HCT116 (cell line): ENCODE results near the gene MTHFSD. TPM values are rescaled to one million over a fixed set of nuclear protein-coding genes. Genes with fewer than 3 reads are reported as not detected.

Experiments used
- ATAC-seq: fragments of 200-7000 bp; cut with Tn5 transposase; 2 replicates; pipeline ENCODE4 v1.9.1; 2020; ENCODE audit warnings: mild to moderate bottlenecking, moderate library complexity
- BruUV-seq: library from RNA; stranded (reverse); fragments of 400-500 nt; replicated peaks from 2 replicates; lab custom pipeline; 2021; lab: Mats Ljungman, UMichigan
- CTCF ChIA-PET: fragments of 300-600 bp; sonication (Branson Sonifier 250); formaldehyde crosslinking; loops from one replicate; lab custom pipeline; 2021; ENCODE audit warnings: antibody characterized with exemption; lab: Charles Lee
- POLR2A ChIA-PET: fragments of 300-600, 350-600 bp; sonication (Branson Sonifier 250); formaldehyde crosslinking; loops from one replicate; lab custom pipeline; 2021; ENCODE audit warnings: antibody characterized with exemption; lab: Charles Lee
- RAD21 ChIA-PET, 2 experiments: fragments of 300-600 bp; sonication (Branson Sonifier 250); formaldehyde crosslinking; loops; one replicate each; lab custom pipeline; 2023; ENCODE audit warnings: low total read pairs in 2 of 2; ENCODE audit not compliant: uncharacterized antibody in 2 of 2, unreplicated experiment in 2 of 2, low non-redundant PET in 1 of 2; lab: Charles Lee
- DNase-seq: peaks from one replicate; pipeline ENCODE4 v3.0.0-alpha.2; 2010; ENCODE audit warnings: low read depth, low spot score
- H2AFZ ChIP-seq: fragments of 200-600 bp; shearing (Covaris generic), sonication (generic); 2 replicates; pipeline ENCODE4 v1.6.1; 2017; ENCODE audit warnings: low read depth, mixed run types, mixed read lengths, antibody characterized with exemption, low read length; ENCODE audit not compliant: poor library complexity, severe bottlenecking
- H3K27ac ChIP-seq: 2 replicates; pipeline ENCODE4 v1.5.1; 2012; ENCODE audit warnings: low read depth, low read length
- H3K27me3 ChIP-seq: fragments of 200-600 bp; sonication (generic); 2 replicates; pipeline ENCODE4 v1.6.1; 2016; ENCODE audit warnings: mixed run types, low read length, mixed read lengths; ENCODE audit not compliant: insufficient read depth
- H3K36me3 ChIP-seq, 2 experiments: fragments of 200-500 bp in 1 of 2; fragments of 200-600 bp in 1 of 2; sonication (Bioruptor generic) in 1 of 2; sonication (generic) in 1 of 2; 2 replicates each; pipeline versions ENCODE4 v1.5.1 to v1.6.1; 2014 to 2016; ENCODE audit warnings: low read length in 2 of 2, inconsistent platforms in 1 of 2, mixed read lengths in 1 of 2, mixed run types in 1 of 2; ENCODE audit not compliant: insufficient read depth in 2 of 2, control insufficient read depth in 1 of 2
- H3K4me1 ChIP-seq, 2 experiments: fragments of 200-600 bp in 1 of 2; sonication (generic) in 1 of 2; 2 replicates each; pipeline versions ENCODE4 v1.5.1 to v1.6.1; 2012 to 2017; ENCODE audit warnings: low read length in 2 of 2, inconsistent platforms in 1 of 2, mild to moderate bottlenecking in 1 of 2, mixed read lengths in 1 of 2, mixed run types in 1 of 2, moderate library complexity in 1 of 2; ENCODE audit not compliant: insufficient read depth in 2 of 2, control insufficient read depth in 1 of 2
- H3K4me2 ChIP-seq: fragments of 200-600 bp; sonication (generic); 2 replicates; pipeline ENCODE4 v1.6.1; 2017; ENCODE audit warnings: mixed run types, low read length, mixed read lengths
- H3K4me3 ChIP-seq, 2 experiments: fragments of 200-600 bp in 1 of 2; sonication (generic) in 1 of 2; replicated peaks in 1 of 2; 2 replicates each; pipeline ENCODE4 v1.5.1; 2011 to 2016; ENCODE audit warnings: low read length in 2 of 2, control low read depth in 1 of 2, low read depth in 1 of 2, mild to moderate bottlenecking in 1 of 2, mixed read lengths in 1 of 2, mixed run types in 1 of 2
- H3K79me2 ChIP-seq: fragments of 200-600 bp; sonication (generic); 2 replicates; pipeline ENCODE4 v1.6.1; 2017; ENCODE audit warnings: mild to moderate bottlenecking, mixed run types, low read length, moderate library complexity, mixed read lengths; ENCODE audit not compliant: insufficient read depth
- H3K9ac ChIP-seq: fragments of 200-600 bp; sonication (generic); 2 replicates; pipeline ENCODE4 v1.6.1; 2016; ENCODE audit warnings: low read length, mixed read lengths
- H3K9me2 ChIP-seq: fragments of 200-600 bp; sonication (generic), shearing (Covaris generic); 2 replicates; pipeline ENCODE4 v1.6.1; 2017; ENCODE audit warnings: mixed run types, mild to moderate bottlenecking, moderate library complexity; ENCODE audit not compliant: insufficient read depth
- H3K9me3 ChIP-seq, 2 experiments: fragments of 200-500 bp in 1 of 2; fragments of 200-600 bp in 1 of 2; sonication (Bioruptor generic) in 1 of 2; sonication (generic) in 1 of 2; 2 replicates each; pipeline ENCODE4 v1.6.1; 2014 to 2017; ENCODE audit warnings: low read length in 2 of 2, mixed read lengths in 2 of 2, inconsistent platforms in 1 of 2, low read depth in 1 of 2, mild to moderate bottlenecking in 1 of 2, mixed run types in 1 of 2, moderate library complexity in 1 of 2; ENCODE audit not compliant: control insufficient read depth in 1 of 2, insufficient read depth in 1 of 2
- H4K20me1 ChIP-seq: fragments of 200-600 bp; sonication (generic), shearing (Covaris generic); 2 replicates; pipeline ENCODE4 v1.6.1; 2017; ENCODE audit warnings: mixed run types, mild to moderate bottlenecking, moderate library complexity; ENCODE audit not compliant: insufficient read depth
- CEBPB ChIP-seq: IDR thresholded peaks from 2 replicates; pipeline ENCODE4 v1.6.1; 2012; ENCODE audit warnings: low read depth
- CTCF ChIP-seq, 3 experiments: fragments of 200-600 bp in 1 of 3; sonication (generic) in 1 of 3; IDR thresholded peaks in 2 of 3; conservative IDR thresholded peaks in 1 of 3; 2 replicates each; pipeline ENCODE4 v1.5.1; 2012 to 2017; ENCODE audit warnings: low read depth in 2 of 3, low read length in 2 of 3, antibody characterized with exemption in 1 of 3, borderline replicate concordance in 1 of 3, control low read depth in 1 of 3, mild to moderate bottlenecking in 1 of 3, mixed read lengths in 1 of 3, mixed run types in 1 of 3, moderate library complexity in 1 of 3; ENCODE audit not compliant: insufficient read depth in 1 of 3
- EZH2 ChIP-seq: fragments of 200-600 bp; sonication (generic); IDR thresholded peaks from 2 replicates; pipeline ENCODE4 v1.6.1; 2017; ENCODE audit warnings: antibody characterized with exemption, mixed run types
- MAX ChIP-seq: IDR thresholded peaks from 2 replicates; pipeline ENCODE4 v1.6.1; 2012
- POLR2AphosphoS5 ChIP-seq: IDR thresholded peaks from 2 replicates; pipeline ENCODE4 v1.6.1; 2011; ENCODE audit warnings: mild to moderate bottlenecking, low read depth, low read length, moderate library complexity
- SRF ChIP-seq: IDR thresholded peaks from 2 replicates; pipeline ENCODE4 v1.6.1; 2012; ENCODE audit warnings: low read depth
- ZFX ChIP-seq: fragments of 450-650 bp; IDR thresholded peaks from 2 replicates; pipeline ENCODE4 v1.6.1; 2017
- ZNF274 ChIP-seq: fragments of 200-500 bp; sonication (Bioruptor generic); IDR thresholded peaks from 2 replicates; pipeline ENCODE4 v1.6.1; 2014; ENCODE audit warnings: mild to moderate bottlenecking, low read depth, low read length, inconsistent platforms
- intact Hi-C: fragments of 100-400 bp; cut with micrococcal nuclease; formaldehyde crosslinking; loops from 2 replicates; pipeline ENCODE4 v1.10.0; 2022
- total RNA-seq: library from RNA; stranded (reverse); gene quantifications from one replicate; pipeline ENCODE4 v1.2.1, GENCODE V29; 2021; ENCODE audit not compliant: unreplicated experiment
- TF ChIP-seq, protein P1 (sequence below): IDR thresholded peaks from 2 replicates; pipeline ENCODE4 v1.6.1; 2012; ENCODE audit warnings: low read depth

The MTHFSD gene
- total RNA-seq, 1 experiment from 2014 or later: 33.1 TPM

GRCh38 chr16:86509759-86510464 is 45.1 kb downstream of the MTHFSD start:
- DNase-seq (no peak), ATAC-seq (peak; percentile 79)
- Histone ChIP-seq H4K20me1 (no peaks in the 10 kb centered on the region), H3K79me2 (no peaks in the 10 kb centered on the region), H3K27ac (peak overlapping the region; percentile 56; the same call in 1 of the 2 replicates), H3K4me1 (peaks cover 7 to 16% of the 10 kb centered on the region in 2 experiments), H3K4me2 (peak overlapping the region; percentile 97), H3K9ac (peak overlapping the region; percentile 74), H3K27me3 (peaks cover under 1% of the 10 kb centered on the region; the same call in 1 of the 2 replicates), H3K9me3 (no peaks in the 10 kb centered on the region), H3K4me3 (peak overlapping the region; percentile 53 to 81), H3K36me3 (no peaks in the 10 kb centered on the region), H3K9me2 (no peaks in the 10 kb centered on the region), H2AFZ (peak overlapping the region; percentile 72)
- ChIA-PET RAD21 (interaction anchor here (1.0 to 1.1 kb wide), 2 partner anchors 8 to 257 kb away, joined by 3 to 4 read pairs; no protein-coding TSS in a partner anchor), CTCF (interaction anchor here (0.7 to 1.8 kb wide), 2 partner anchors 8 to 257 kb away, joined by 3 to 4 read pairs; no protein-coding TSS in a partner anchor), POLR2A (no interaction called here)
- BruUV-seq: no TSS peak
- intact Hi-C loops: no loop called here
- TF ChIP-seq EZH2 (no peak), SRF (no peak), ZNF274 (no peak), CEBPB (no peak), CTCF (IDR thresholded peaks at IDR 0.05 in 2 of 3, conservative IDR thresholded peaks at IDR 0.05 in 1 of 3; ENCODE audit: borderline replicate concordance in 1 of 3, insufficient read depth in 1 of 3, low read depth in 2 of 3, low read length in 2 of 3) (peak in 2 of 3 experiments; percentile 21; a peak in 2 of 6 replicates), ZFX (peak; percentile 66; the same call in 1 of the 2 replicates), POLR2AphosphoS5 (peak; percentile 15), MAX (peak; percentile 57; the same call in 1 of the 2 replicates)
- TF ChIP-seq, protein P1, sequence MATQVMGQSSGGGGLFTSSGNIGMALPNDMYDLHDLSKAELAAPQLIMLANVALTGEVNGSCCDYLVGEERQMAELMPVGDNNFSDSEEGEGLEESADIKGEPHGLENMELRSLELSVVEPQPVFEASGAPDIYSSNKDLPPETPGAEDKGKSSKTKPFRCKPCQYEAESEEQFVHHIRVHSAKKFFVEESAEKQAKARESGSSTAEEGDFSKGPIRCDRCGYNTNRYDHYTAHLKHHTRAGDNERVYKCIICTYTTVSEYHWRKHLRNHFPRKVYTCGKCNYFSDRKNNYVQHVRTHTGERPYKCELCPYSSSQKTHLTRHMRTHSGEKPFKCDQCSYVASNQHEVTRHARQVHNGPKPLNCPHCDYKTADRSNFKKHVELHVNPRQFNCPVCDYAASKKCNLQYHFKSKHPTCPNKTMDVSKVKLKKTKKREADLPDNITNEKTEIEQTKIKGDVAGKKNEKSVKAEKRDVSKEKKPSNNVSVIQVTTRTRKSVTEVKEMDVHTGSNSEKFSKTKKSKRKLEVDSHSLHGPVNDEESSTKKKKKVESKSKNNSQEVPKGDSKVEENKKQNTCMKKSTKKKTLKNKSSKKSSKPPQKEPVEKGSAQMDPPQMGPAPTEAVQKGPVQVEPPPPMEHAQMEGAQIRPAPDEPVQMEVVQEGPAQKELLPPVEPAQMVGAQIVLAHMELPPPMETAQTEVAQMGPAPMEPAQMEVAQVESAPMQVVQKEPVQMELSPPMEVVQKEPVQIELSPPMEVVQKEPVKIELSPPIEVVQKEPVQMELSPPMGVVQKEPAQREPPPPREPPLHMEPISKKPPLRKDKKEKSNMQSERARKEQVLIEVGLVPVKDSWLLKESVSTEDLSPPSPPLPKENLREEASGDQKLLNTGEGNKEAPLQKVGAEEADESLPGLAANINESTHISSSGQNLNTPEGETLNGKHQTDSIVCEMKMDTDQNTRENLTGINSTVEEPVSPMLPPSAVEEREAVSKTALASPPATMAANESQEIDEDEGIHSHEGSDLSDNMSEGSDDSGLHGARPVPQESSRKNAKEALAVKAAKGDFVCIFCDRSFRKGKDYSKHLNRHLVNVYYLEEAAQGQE: no peak
